ACC112 (cell line): ENCODE results near the gene MCTP1.

Source experiments
- H2AFZ ChIP-seq: fragments of 200-600 bp; sonication (generic); one replicate; pipeline ENCODE4 v1.6.0; 2017; ENCODE audit warnings: antibody characterized with exemption, low read length; ENCODE audit not compliant: unreplicated experiment
- H3K27ac ChIP-seq: fragments of 200-600 bp; sonication (generic); 2 replicates; pipeline ENCODE4 v1.5.1; 2014; ENCODE audit warnings: low read depth, mild to moderate bottlenecking, antibody characterized with exemption, low read length, moderate library complexity
- H3K27me3 ChIP-seq: fragments of 200-600 bp; sonication (generic); 2 replicates; pipeline ENCODE4 v1.6.1; 2014; ENCODE audit warnings: mild to moderate bottlenecking, antibody characterized with exemption, low read length, moderate library complexity, mixed read lengths; ENCODE audit not compliant: insufficient read depth
- H3K36me3 ChIP-seq: fragments of 200-600 bp; sonication (generic); 2 replicates; pipeline ENCODE4 v1.6.1; 2016; ENCODE audit warnings: mild to moderate bottlenecking, antibody characterized with exemption, low read length, moderate library complexity, mixed read lengths; ENCODE audit not compliant: insufficient read depth
- H3K4me1 ChIP-seq: fragments of 200-600 bp; sonication (generic); one replicate; pipeline ENCODE4 v1.6.1; 2016; ENCODE audit warnings: low read length, mixed read lengths; ENCODE audit not compliant: insufficient read depth, unreplicated experiment, control insufficient read depth
- H3K4me3 ChIP-seq: fragments of 200-600 bp; sonication (generic); 2 replicates; pipeline ENCODE4 v1.5.1; 2014; ENCODE audit warnings: mild to moderate bottlenecking, low read depth, low read length
- H3K79me2 ChIP-seq: fragments of 200-600 bp; sonication (generic); one replicate; pipeline ENCODE4 v1.6.0; 2016; ENCODE audit warnings: low read length; ENCODE audit not compliant: control insufficient read depth, unreplicated experiment, insufficient read depth

The MCTP1 gene

GRCh38 chr5:95194856-95195255, 90.0 kb downstream of the MCTP1 start:
- no peaks in the 10 kb centered on the region for H3K36me3 ChIP-seq
- no peak overlapping the region for H3K4me3 ChIP-seq
- no peak overlapping the region for H2AFZ ChIP-seq
- H3K27me3 ChIP-seq = no peaks in the 10 kb centered on the region
- H3K27ac ChIP-seq = no peak overlapping the region
- H3K79me2 ChIP-seq = no peaks in the 10 kb centered on the region
- H3K4me1 ChIP-seq = no peaks in the 10 kb centered on the region

DNA sequence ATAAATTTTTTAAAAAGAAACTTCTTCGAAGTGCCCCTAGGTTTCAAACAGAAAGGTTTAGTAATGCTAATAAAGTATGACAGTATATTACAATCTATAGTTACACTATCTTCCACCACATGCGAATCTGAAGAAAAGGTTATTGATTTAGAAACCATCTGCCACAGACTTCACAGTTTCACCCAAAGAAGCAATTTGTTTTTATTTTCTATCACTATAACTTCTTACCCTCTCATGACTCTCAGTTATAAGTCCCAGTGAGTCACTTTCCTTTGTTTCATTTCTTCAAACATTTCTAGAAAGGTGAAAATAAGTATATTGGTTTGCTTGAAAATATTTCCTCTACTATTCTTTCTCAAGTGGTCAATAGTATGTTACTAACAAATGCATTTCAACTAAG, 93.6 kb downstream of the MCTP1 start:
- no peak overlapping the region for H3K4me3 ChIP-seq
- no peak overlapping the region for H2AFZ ChIP-seq
- H3K36me3 ChIP-seq = no peaks in the 10 kb centered on the region
- H3K79me2 ChIP-seq = no peaks in the 10 kb centered on the region
- no peaks in the 10 kb centered on the region for H3K4me1 ChIP-seq
- no peak overlapping the region for H3K27ac ChIP-seq
- H3K27me3 ChIP-seq = no peaks in the 10 kb centered on the region

- no peak overlapping the region for H3K27ac ChIP-seq
- no peak overlapping the region for H3K4me3 ChIP-seq
- H3K79me2 ChIP-seq = no peaks in the 10 kb centered on the region
- no peaks in the 10 kb centered on the region for H3K36me3 ChIP-seq
- no peaks in the 10 kb centered on the region for H3K4me1 ChIP-seq
- no peaks in the 10 kb centered on the region for H3K27me3 ChIP-seq
- H2AFZ ChIP-seq = no peak overlapping the region
Observed at GRCh38 chr5:95184924-95185323, 100.0 kb downstream of the MCTP1 start.

- no peaks in the 10 kb centered on the region for H3K36me3 ChIP-seq
- H2AFZ ChIP-seq = no peak overlapping the region
- H3K27ac ChIP-seq = no peak overlapping the region
- no peaks in the 10 kb centered on the region for H3K79me2 ChIP-seq
- no peaks in the 10 kb centered on the region for H3K27me3 ChIP-seq
- no peak overlapping the region for H3K4me3 ChIP-seq
- H3K4me1 ChIP-seq = peaks cover 13% of the 10 kb centered on the region
Observed at GRCh38 chr5:95181644-95182043, 103.2 kb downstream of the MCTP1 start.

DNA sequence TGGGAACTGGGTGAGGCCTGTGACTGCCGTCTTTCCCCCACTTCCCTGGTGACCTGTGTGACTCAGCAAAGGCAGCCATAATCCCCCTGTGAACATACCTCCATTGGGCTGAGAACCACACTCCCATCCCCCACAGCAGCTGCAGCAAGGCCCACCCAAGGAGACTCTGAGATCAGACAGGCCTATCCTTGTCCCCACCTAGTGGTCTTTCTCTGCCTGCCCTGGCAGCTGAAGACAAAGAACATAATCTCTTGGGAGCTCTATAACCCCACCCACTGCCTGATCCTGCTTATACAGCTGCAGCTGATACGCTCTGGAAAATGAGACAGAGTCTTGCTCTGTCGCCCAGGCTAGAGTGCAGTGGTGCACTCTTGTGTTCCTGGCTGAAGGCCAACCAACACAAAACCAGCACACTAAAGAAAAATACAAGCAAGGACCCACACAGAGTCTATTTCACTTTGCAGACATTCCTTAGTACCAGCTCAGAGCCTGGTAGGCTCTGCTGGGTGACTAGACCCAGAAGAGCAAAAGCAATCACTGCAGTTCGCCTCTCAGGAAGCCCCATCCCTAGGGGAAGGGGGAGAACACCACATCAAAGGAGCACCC, 106.7 kb downstream of the MCTP1 start:
- Histone ChIP-seq H3K36me3 (no peaks in the 10 kb centered on the region), H3K4me1 (peaks cover 13% of the 10 kb centered on the region), H3K27me3 (no peaks in the 10 kb centered on the region), H3K27ac (peak overlapping the region; percentile 72), H3K4me3 (no peak overlapping the region), H3K79me2 (no peaks in the 10 kb centered on the region), H2AFZ (no peak overlapping the region)

DNA sequence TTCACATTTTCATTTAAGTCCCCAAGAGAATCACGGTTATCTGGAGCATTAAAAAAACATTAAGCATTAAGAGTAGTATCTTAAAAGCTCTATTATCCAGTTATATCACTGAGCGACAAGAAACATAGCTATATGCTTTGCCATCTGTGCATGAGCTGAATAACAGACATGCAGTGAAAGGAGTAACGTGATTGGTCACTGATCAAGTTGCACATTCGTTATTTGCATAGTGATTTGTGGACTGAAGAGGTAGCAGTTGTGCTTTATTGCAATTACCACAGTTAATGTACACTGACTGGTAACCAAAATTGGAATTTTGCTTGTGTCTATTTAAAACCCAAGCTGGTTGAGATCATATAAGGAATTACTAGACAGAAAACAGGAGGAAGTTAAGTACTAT, 107.4 kb downstream of the MCTP1 start:
- peaks cover 13% of the 10 kb centered on the region for H3K4me1 ChIP-seq
- no peak overlapping the region for H3K4me3 ChIP-seq
- H2AFZ ChIP-seq = peak overlapping the region; percentile 35
- no peaks in the 10 kb centered on the region for H3K36me3 ChIP-seq
- no peaks in the 10 kb centered on the region for H3K79me2 ChIP-seq
- no peaks in the 10 kb centered on the region for H3K27me3 ChIP-seq
- H3K27ac ChIP-seq = peak overlapping the region; percentile 72

DNA sequence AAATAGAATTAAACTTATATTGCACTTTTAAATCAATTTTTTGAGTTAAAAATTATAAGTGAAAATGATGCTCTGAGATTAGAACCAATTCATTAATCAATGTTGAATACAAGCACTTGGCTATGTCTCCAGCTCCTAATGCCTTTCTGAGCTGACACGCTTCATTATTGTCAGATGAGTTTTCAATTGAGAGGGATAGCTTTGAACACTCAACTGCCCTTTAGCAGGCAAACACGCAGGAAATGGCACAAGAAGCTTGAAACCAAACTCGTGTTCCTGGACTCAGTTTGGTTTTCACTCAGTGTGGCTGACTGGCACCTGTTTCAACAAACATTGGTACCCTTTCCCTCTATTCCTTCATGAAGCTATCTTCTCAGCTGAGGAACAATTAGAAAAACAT, 109.8 kb downstream of the MCTP1 start:
- no peaks in the 10 kb centered on the region for H3K27me3 ChIP-seq
- no peaks in the 10 kb centered on the region for H3K79me2 ChIP-seq
- H3K27ac ChIP-seq = no peak overlapping the region
- H3K4me1 ChIP-seq = peaks cover 13% of the 10 kb centered on the region
- H3K36me3 ChIP-seq = no peaks in the 10 kb centered on the region
- H3K4me3 ChIP-seq = no peak overlapping the region
- H2AFZ ChIP-seq = no peak overlapping the region

DNA sequence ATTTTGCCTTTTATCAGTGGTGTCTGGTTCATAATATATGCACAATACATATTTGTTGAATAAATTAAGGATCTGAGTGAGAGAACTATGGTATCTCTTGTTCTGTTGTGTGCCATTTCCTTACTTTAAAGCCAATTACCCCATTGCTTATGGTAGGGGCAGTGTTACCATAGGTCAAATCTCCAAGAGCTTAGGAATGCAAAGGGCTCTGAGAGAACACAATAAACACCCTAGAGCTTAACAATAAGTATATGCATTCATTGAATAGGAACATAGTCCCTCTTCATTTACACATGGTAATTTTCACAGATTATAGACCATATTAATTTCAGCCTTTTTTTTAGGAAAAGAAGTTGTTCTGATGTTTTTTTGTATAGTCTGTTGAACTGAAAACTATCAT, 112.2 kb downstream of the MCTP1 start:
- Histone ChIP-seq H3K4me3 (no peak overlapping the region), H3K79me2 (no peaks in the 10 kb centered on the region), H3K27ac (no peak overlapping the region), H2AFZ (no peak overlapping the region), H3K4me1 (peaks cover 5% of the 10 kb centered on the region), H3K27me3 (no peaks in the 10 kb centered on the region), H3K36me3 (no peaks in the 10 kb centered on the region)

DNA sequence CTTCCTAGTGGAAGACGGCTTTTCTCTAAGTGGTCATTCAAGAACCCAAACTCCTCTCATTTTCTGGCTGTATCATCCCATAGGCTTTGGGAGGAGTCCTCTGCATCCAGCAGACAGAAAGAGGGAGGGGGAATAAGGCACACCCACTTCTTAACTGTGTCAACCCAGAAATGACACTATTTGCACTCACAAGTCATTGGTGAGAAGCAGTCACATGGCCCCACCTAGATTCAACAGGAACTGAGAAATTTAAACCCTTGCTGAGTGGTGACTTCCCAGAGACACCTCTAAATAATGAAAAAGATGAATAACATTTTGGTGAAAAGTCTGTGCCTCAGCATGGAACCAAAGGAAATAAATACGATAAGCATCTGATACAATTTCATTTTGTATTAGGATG, 120.0 kb downstream of the MCTP1 start:
- no peaks in the 10 kb centered on the region for H3K27me3 ChIP-seq
- H3K36me3 ChIP-seq = no peaks in the 10 kb centered on the region
- no peak overlapping the region for H3K4me3 ChIP-seq
- H2AFZ ChIP-seq = no peak overlapping the region
- H3K4me1 ChIP-seq = no peaks in the 10 kb centered on the region
- H3K27ac ChIP-seq = no peak overlapping the region
- no peaks in the 10 kb centered on the region for H3K79me2 ChIP-seq

- H3K27me3 ChIP-seq = no peaks in the 10 kb centered on the region
- H3K4me3 ChIP-seq = no peak overlapping the region
- no peaks in the 10 kb centered on the region for H3K79me2 ChIP-seq
- H3K4me1 ChIP-seq = no peaks in the 10 kb centered on the region
- H2AFZ ChIP-seq = no peak overlapping the region
- H3K27ac ChIP-seq = no peak overlapping the region
- no peaks in the 10 kb centered on the region for H3K36me3 ChIP-seq
Observed at GRCh38 chr5:95163079-95163478, 121.8 kb downstream of the MCTP1 start.

DNA sequence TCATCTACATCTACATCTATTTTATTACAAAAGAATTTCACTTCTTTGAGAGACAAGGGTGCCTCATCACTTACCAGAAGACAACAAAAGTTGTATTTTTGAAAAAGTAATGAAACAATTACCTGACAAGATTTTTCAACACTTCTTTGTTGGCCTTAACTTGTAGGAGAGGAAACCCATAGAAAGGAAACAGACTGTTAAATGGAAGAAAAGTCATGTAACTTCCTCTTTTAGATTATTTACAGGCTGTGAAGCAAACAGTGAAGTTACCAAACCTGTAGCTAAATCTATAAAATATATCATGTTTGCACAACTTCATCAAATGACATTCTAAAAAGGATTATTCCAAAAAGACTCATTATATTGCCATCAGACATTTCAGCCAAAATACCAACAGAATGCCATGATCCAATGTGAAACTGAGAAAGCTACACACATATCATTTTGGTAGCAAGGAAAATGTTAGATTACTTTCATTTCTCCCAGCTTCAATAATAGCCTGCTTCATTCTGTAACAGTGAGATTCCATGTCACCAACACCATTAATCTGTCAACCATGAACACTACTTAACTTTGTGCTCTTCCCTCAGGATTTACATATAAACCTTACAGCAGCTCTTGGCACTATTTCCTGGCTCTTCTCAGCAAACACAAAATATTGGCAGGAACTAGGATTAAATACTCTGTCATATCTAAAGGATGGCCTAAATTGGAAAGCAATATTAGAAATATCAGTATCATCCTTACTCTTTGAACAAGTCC, 122.5 kb downstream of the MCTP1 start:
- no peaks in the 10 kb centered on the region for H3K79me2 ChIP-seq
- no peak overlapping the region for H3K27ac ChIP-seq
- H2AFZ ChIP-seq = peak overlapping the region; percentile 64
- no peak overlapping the region for H3K4me3 ChIP-seq
- H3K4me1 ChIP-seq = no peaks in the 10 kb centered on the region
- H3K36me3 ChIP-seq = no peaks in the 10 kb centered on the region
- H3K27me3 ChIP-seq = no peaks in the 10 kb centered on the region
